NCI-H1092 treated with DMSO at 0.1 percent for 48 hours (cell line): ENCODE measurements around the gene RAF1.
"Not testable (repeated sequence)": the region's sequence is repeated elsewhere in the genome, so short reads cannot be mapped to it uniquely, and the experiment has no call there.

Source experiments
- DNase-seq: peaks from one replicate; lab custom pipeline; 2025; lab: John Stamatoyannopoulos, UW

Gene RAF1

GRCh38 chr3:12663936-12664908 is at the start of gene RAF1:
Gene RAF1, minus strand, starts transcription at chr3:12664117. Its CDS starts 45,396 bp downstream, at chr3:12618721.
- DNase-seq = peak; percentile 98

- DNase-seq = no peak
Measured at GRCh38 chr3:12710062-12710461, 46.1 kb upstream of the RAF1 start.

GRCh38 chr3:12709334-12709733 is 45.4 kb upstream of the RAF1 start:
- no peak for DNase-seq

GRCh38 chr3:12708584-12709192 is 44.8 kb upstream of the RAF1 start:
- no peak for DNase-seq

GRCh38 chr3:12707449-12707848 is 43.5 kb upstream of the RAF1 start:
- no peak for DNase-seq

GRCh38 chr3:12706504-12707253 is 42.8 kb upstream of the RAF1 start:
- DNase-seq = peak; percentile 67

GRCh38 chr3:12705981-12706380 is 42.1 kb upstream of the RAF1 start:
- DNase-seq = no peak

GRCh38 chr3:12705374-12705926 is 41.5 kb upstream of the RAF1 start:
- no peak for DNase-seq

- no peak for DNase-seq
Measured at GRCh38 chr3:12702501-12702900, 38.6 kb upstream of the RAF1 start.

- not testable (repeated sequence) for DNase-seq
Measured at GRCh38 chr3:12701601-12702000, 37.7 kb upstream of the RAF1 start.

- DNase-seq = no peak
Measured at GRCh38 chr3:12700800-12701199, 36.9 kb upstream of the RAF1 start.

- DNase-seq = no peak
Measured at GRCh38 chr3:12695916-12696315, 32.0 kb upstream of the RAF1 start.

- DNase-seq = no peak
Measured at GRCh38 chr3:12695112-12695511, 31.2 kb upstream of the RAF1 start.

- DNase-seq = no peak
Measured at GRCh38 chr3:12692444-12692843, 28.5 kb upstream of the RAF1 start.

GRCh38 chr3:12689997-12690711 is 26.2 kb upstream of the RAF1 start:
- no peak for DNase-seq

- DNase-seq = no peak
Measured at GRCh38 chr3:12687948-12688347, 24.0 kb upstream of the RAF1 start.

- DNase-seq = no peak
Measured at GRCh38 chr3:12686096-12686495, 22.2 kb upstream of the RAF1 start.

- DNase-seq = no peak
Measured at GRCh38 chr3:12681943-12682390, 18.1 kb upstream of the RAF1 start.

- no peak for DNase-seq
Measured at GRCh38 chr3:12681089-12681942, 17.4 kb upstream of the RAF1 start.

GRCh38 chr3:12679468-12679867 is 15.6 kb upstream of the RAF1 start:
- DNase-seq = no peak

- no peak for DNase-seq
Measured at GRCh38 chr3:12677616-12678015, 13.7 kb upstream of the RAF1 start.
